A549 (cell line): ENCODE data around the gene PCBP3. TPM values are rescaled to one million over a fixed set of nuclear protein-coding genes. Genes with fewer than 3 reads are reported as not detected.
"Not testable (repeated sequence)": the region's sequence is repeated elsewhere in the genome, so short reads cannot be mapped to it uniquely, and the experiment has no call there.

ENCODE experiments used
- ATAC-seq, 2 experiments: fragments of 200-7000 bp in 1 of 2; fragments of >200 bp in 1 of 2; cut with Nextera tagmentation in 1 of 2; cut with Tn5 transposase in 1 of 2; 3 replicates each; pipeline versions ENCODE4 v1.8.0 to v1.9.1; 2018 to 2020; ENCODE audit warnings: mild to moderate bottlenecking in 1 of 2, moderate library complexity in 1 of 2
- CTCF ChIA-PET: fragments of 300-600 bp; sonication (Branson Sonifier 250); formaldehyde crosslinking; extraction: SDS; loops from one replicate; lab custom pipeline; 2021; ENCODE audit warnings: antibody characterized with exemption, inconsistent platforms; lab: Yijun Ruan, JAX
- POLR2A ChIA-PET: fragments of 350-600 bp; formaldehyde crosslinking; extraction: SDS; loops from one replicate; lab custom pipeline; 2021; ENCODE audit warnings: antibody characterized with exemption, inconsistent platforms; lab: Yijun Ruan, JAX
- DNase-seq, 2 experiments: peaks; one replicate each; pipeline versions ENCODE4 v3.0.0 to v3.0.0-alpha.2; 2011 to 2016; ENCODE audit warnings: low read depth in 1 of 2, low spot score in 1 of 2
- FAIRE-seq: peaks from 2 replicates; lab custom pipeline; 2011; peaks lifted over from hg19 to GRCh38; lab: Jason Lieb, UNC
- H3K27ac ChIP-seq, 2 experiments: fragments of >200 bp; sonication (Bioruptor Twin); formaldehyde crosslinking; 3 replicates each; pipeline ENCODE4 v1.5.1; 2016 to 2017
- H3K4me1 ChIP-seq: fragments of >200 bp; sonication (Bioruptor Twin); formaldehyde crosslinking; 3 replicates; pipeline ENCODE4 v1.6.1; 2016
- H3K4me2 ChIP-seq: fragments of >200 bp; sonication (Bioruptor Twin); formaldehyde crosslinking; 3 replicates; pipeline ENCODE4 v1.6.1; 2016
- H3K4me3 ChIP-seq: fragments of >200 bp; sonication (Bioruptor Twin); formaldehyde crosslinking; 3 replicates; pipeline ENCODE4 v1.5.1; 2016
- H3K9me3 ChIP-seq: fragments of >200 bp; sonication (Bioruptor Twin); formaldehyde crosslinking; 3 replicates; pipeline ENCODE4 v1.6.1; 2016
- BHLHE40 ChIP-seq: IDR thresholded peaks from 2 replicates; pipeline ENCODE4 v1.6.1; 2012; ENCODE audit warnings: low read depth, low read length, inconsistent platforms
- CBX2 ChIP-seq: fragments of 200-600 bp; sonication (generic); IDR thresholded peaks from 2 replicates; pipeline ENCODE4 v1.6.1; 2016; ENCODE audit warnings: low read depth, mild to moderate bottlenecking, borderline replicate concordance
- CBX8 ChIP-seq: fragments of 200-600 bp; sonication (generic); IDR thresholded peaks from 2 replicates; pipeline ENCODE4 v1.6.1; 2016
- CHD4 ChIP-seq: fragments of 200-600 bp; sonication (generic); IDR thresholded peaks from 2 replicates; pipeline ENCODE4 v1.6.1; 2016; ENCODE audit warnings: antibody characterized with exemption, mild to moderate bottlenecking, borderline replicate concordance
- HEYL ChIP-seq: fragments of 250-450 bp; sonication (Bioruptor Pico); IDR thresholded peaks from 2 replicates; pipeline ENCODE4 v1.8.0; 2021; ENCODE audit warnings: mild to moderate bottlenecking, moderate library complexity
- HOXB5 ChIP-seq: fragments of 250-450 bp; sonication (Bioruptor Pico); IDR thresholded peaks from 2 replicates; pipeline ENCODE4 v1.5.0; 2020; ENCODE audit warnings: mild to moderate bottlenecking, moderate library complexity
- NPAS2 ChIP-seq: fragments of 250-450 bp; sonication (Bioruptor Pico); IDR thresholded peaks from 2 replicates; pipeline ENCODE4 v1.8.0; 2022; ENCODE audit warnings: mild to moderate bottlenecking, moderate library complexity, borderline replicate concordance
- PBX3 ChIP-seq: IDR thresholded peaks from 2 replicates; pipeline ENCODE4 v1.6.1; 2012
- RNF2 ChIP-seq: fragments of 200-600 bp; sonication (generic); IDR thresholded peaks from 2 replicates; pipeline ENCODE4 v1.6.1; 2016; ENCODE audit warnings: low read depth, mild to moderate bottlenecking, antibody characterized with exemption, moderate library complexity, borderline replicate concordance
- SREBF2 ChIP-seq: fragments of 450-650 bp; IDR thresholded peaks from 2 replicates; pipeline ENCODE4 v1.6.1; 2014; ENCODE audit warnings: mild to moderate bottlenecking, moderate library complexity
- ZFP36 ChIP-seq: fragments of 450-650 bp; IDR thresholded peaks from 2 replicates; pipeline ENCODE4 v1.6.1; 2014; ENCODE audit warnings: borderline replicate concordance; ENCODE audit not compliant: partially characterized antibody
- WGBS: methylation state at CpG from one replicate; pipeline ENCODE4 v1.1.6; 2017; ENCODE audit errors: missing lambda C conversion rate; 5-methylcytosine and 5-hydroxymethylcytosine counted together
- polyA plus RNA-seq, 4 experiments: library from polyadenylated mRNA; depleted of rRNA in 3 of 4; stranded (reverse); fragments of >200 nt; fragmentation: RNase III in 1 of 4; extraction: RNeasy Plus Mini Kit Qiagen cat#74134 plus additional on column Dnase treatment in 1 of 4; gene quantifications; 2 replicates in 3 of 4; 3 replicates in 1 of 4; pipeline ENCODE4 v1.2.3, GENCODE V29; 2011 to 2017
- TF ChIP-seq, protein P1 (sequence below): fragments of 250-450 bp; sonication (Bioruptor Pico); IDR thresholded peaks from 2 replicates; pipeline ENCODE4 v1.5.0; 2020; ENCODE audit warnings: low read depth, mild to moderate bottlenecking, moderate library complexity
- TF ChIP-seq, protein P2 (sequence below): fragments of 150-350 bp; IDR thresholded peaks from 2 replicates; pipeline ENCODE4 v1.6.1; 2014; ENCODE audit warnings: low read depth, mild to moderate bottlenecking, low read length
- TF ChIP-seq, protein P3 (sequence below): IDR thresholded peaks from 2 replicates; pipeline ENCODE4 v1.6.1; 2012
- TF ChIP-seq, protein P4 (sequence below): fragments of >200 bp; sonication (Bioruptor Twin); formaldehyde crosslinking; IDR thresholded peaks from 2 replicates; pipeline ENCODE4 v1.6.1; 2016

Gene PCBP3
- polyA plus RNA-seq, 2 of the 4 experiments (the other 2 are of a cell fraction) = 0.30 to 0.34 TPM

- TF ChIP-seq RNF2 = no peak
- TF ChIP-seq HEYL (CRISPR knock-in tag) = no peak
- TF ChIP-seq ZFP36 = no peak
- no peak for TF ChIP-seq NPAS2 (CRISPR knock-in tag)
- POLR2A ChIA-PET = no interaction called here
- H3K9me3 ChIP-seq = no peaks in the 10 kb centered on the region
- ATAC-seq (no peak), FAIRE-seq (no peak), DNase-seq (no peak)
- H3K4me3 ChIP-seq = no peak overlapping the region
- peaks cover 6% of the 10 kb centered on the region; the same call in 1 of the 3 replicates for H3K4me1 ChIP-seq
- H3K4me2 ChIP-seq = no peak overlapping the region
- H3K27ac ChIP-seq = no peak overlapping the region
- WGBS = 82% methylated on average over 8 of the region's 33 CpGs
- CTCF ChIA-PET = interaction anchor here (0.6 to 1.2 kb wide), 4 partner anchors 122 to 479 kb away, joined by 3 to 4 read pairs (median 4); no protein-coding TSS in a partner anchor
Measured at GRCh38 chr21:45975020-45975666, 331.6 kb downstream of the PCBP3 start.

- DNase-seq, POLR2A ChIA-PET, FAIRE-seq, H3K9me3 ChIP-seq, H3K4me1 ChIP-seq, H3K4me2 ChIP-seq, H3K27ac ChIP-seq, H3K4me3 ChIP-seq, ATAC-seq: not testable (repeated sequence)
- WGBS = 82% methylated on average over 13 of the region's 13 CpGs
- CTCF ChIA-PET = interaction anchor here (0.6 to 1.2 kb wide), 3 partner anchors 121 to 479 kb away, joined by 3 to 4 read pairs (median 3); no protein-coding TSS in a partner anchor
Measured at GRCh38 chr21:45975667-45976409, 332.3 kb downstream of the PCBP3 start.

DNA sequence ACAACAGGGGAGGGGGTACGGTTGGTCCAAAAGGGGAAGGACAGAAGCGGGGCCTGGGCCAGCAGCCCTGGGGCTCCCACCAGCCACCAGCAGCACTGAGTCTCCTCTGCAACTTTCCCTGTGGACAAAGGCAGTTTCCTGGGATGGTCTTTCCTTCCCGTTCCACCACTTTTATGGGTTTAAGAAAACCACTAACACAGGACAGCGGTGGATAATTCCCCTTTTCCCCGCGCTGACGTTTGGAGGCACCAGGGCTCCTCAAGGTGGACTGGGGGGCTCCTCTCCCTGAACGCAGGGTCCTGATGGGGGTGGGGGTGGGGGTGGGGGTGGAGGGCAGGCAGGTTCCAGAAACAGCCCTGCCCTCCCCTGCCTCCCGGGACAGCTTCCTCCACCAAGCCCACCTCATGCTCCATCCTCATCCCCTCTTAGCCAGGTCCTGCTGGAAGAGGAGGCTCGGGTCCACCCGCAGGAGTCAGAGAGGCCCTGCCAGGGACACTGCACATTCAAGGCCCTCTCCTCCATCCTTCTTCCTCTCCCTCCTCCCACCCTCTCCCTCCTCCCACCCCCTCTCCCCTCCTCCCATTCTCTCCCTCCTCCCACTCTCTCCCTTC, 333.3 kb downstream of the PCBP3 start:
- TF ChIP-seq CBX2 (no peak), SREBF2 (no peak), CBX8 (no peak), BHLHE40 (no peak), PBX3 (no peak), CHD4 (no peak), HOXB5 (CRISPR knock-in tag) (no peak)
- TF ChIP-seq, protein P1, sequence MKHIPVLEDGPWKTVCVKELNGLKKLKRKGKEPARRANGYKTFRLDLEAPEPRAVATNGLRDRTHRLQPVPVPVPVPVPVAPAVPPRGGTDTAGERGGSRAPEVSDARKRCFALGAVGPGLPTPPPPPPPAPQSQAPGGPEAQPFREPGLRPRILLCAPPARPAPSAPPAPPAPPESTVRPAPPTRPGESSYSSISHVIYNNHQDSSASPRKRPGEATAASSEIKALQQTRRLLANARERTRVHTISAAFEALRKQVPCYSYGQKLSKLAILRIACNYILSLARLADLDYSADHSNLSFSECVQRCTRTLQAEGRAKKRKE = no peak
- TF ChIP-seq, protein P2, sequence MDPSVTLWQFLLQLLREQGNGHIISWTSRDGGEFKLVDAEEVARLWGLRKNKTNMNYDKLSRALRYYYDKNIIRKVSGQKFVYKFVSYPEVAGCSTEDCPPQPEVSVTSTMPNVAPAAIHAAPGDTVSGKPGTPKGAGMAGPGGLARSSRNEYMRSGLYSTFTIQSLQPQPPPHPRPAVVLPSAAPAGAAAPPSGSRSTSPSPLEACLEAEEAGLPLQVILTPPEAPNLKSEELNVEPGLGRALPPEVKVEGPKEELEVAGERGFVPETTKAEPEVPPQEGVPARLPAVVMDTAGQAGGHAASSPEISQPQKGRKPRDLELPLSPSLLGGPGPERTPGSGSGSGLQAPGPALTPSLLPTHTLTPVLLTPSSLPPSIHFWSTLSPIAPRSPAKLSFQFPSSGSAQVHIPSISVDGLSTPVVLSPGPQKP = no peak
- TF ChIP-seq, protein P3, sequence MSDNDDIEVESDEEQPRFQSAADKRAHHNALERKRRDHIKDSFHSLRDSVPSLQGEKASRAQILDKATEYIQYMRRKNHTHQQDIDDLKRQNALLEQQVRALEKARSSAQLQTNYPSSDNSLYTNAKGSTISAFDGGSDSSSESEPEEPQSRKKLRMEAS = no peak
- TF ChIP-seq, protein P4, sequence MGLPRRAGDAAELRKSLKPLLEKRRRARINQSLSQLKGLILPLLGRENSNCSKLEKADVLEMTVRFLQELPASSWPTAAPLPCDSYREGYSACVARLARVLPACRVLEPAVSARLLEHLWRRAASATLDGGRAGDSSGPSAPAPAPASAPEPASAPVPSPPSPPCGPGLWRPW = no peak
- POLR2A ChIA-PET = no interaction called here
- 81% methylated on average over 10 of the region's 11 CpGs for WGBS
- no peak for DNase-seq
- ATAC-seq = no peak
- CTCF ChIA-PET = no interaction called here
- no peak overlapping the region for H3K4me3 ChIP-seq
- FAIRE-seq = no peak
- peaks cover 6% of the 10 kb centered on the region; the same call in 1 of the 3 replicates for H3K4me1 ChIP-seq
- H3K9me3 ChIP-seq = no peaks in the 10 kb centered on the region
- no peak overlapping the region for H3K27ac ChIP-seq
- no peak overlapping the region for H3K4me2 ChIP-seq
